WERI-Rb-1 (cell line): Measurements from ENCODE around the gene ORC4.

Source experiments
- DNase-seq: peaks from one replicate; pipeline ENCODE4 v3.0.0-alpha.2; 2020
- H3K27ac ChIP-seq: fragments of 250-450 bp; sonication (Bioruptor Pico); 2 replicates; pipeline ENCODE4 v1.5.1; 2020; ENCODE audit warnings: mild to moderate bottlenecking, moderate library complexity
- H3K27me3 ChIP-seq: fragments of 250-450 bp; sonication (Bioruptor Pico); 2 replicates; pipeline ENCODE4 v1.5.1; 2021; ENCODE audit warnings: mild to moderate bottlenecking, low read depth, moderate library complexity; ENCODE audit not compliant: insufficient read depth, severe bottlenecking
- H3K36me3 ChIP-seq: fragments of 250-450 bp; sonication (Bioruptor Pico); 2 replicates; pipeline ENCODE4 v1.5.1; 2020; ENCODE audit warnings: mild to moderate bottlenecking, moderate library complexity
- H3K4me3 ChIP-seq: 2 replicates; pipeline ENCODE4 v1.5.1; 2011; ENCODE audit warnings: low read depth, mild to moderate bottlenecking, control low read depth, low read length
- H3K9me3 ChIP-seq: fragments of 250-450 bp; sonication (Bioruptor Pico); 2 replicates; pipeline ENCODE4 v1.5.1; 2021; ENCODE audit warnings: mild to moderate bottlenecking, moderate library complexity; ENCODE audit not compliant: severe bottlenecking
- CTCF ChIP-seq: IDR thresholded peaks from 2 replicates; pipeline ENCODE4 v1.5.1; 2011; ENCODE audit warnings: low read depth, mild to moderate bottlenecking, control low read depth, inconsistent platforms, low read length

The ORC4 gene

GRCh38 chr2:148020111-148021058 is at the start of gene ORC4:
Gene ORC4, minus strand, starts transcription at chr2:148020737. Its CDS starts 44,779 bp downstream, at chr2:147975958.
- no peaks in the 10 kb centered on the region for H3K9me3 ChIP-seq
- H3K27me3 ChIP-seq: no peaks in the 10 kb centered on the region
- TF ChIP-seq CTCF: peak; percentile 83
- peak within 1 kb of the TSS; percentile 92 for H3K4me3 ChIP-seq
- H3K27ac ChIP-seq: peak within 1 kb of the TSS; percentile 95
- no peaks in the 10 kb centered on the region for H3K36me3 ChIP-seq
- DNase-seq: peak; percentile 99

- Histone ChIP-seq H3K9me3 (no peaks in the 10 kb centered on the region), H3K27me3 (no peaks in the 10 kb centered on the region), H3K36me3 (no peaks in the 10 kb centered on the region), H3K4me3 (no peak overlapping the region), H3K27ac (no peak overlapping the region)
- no peak for TF ChIP-seq CTCF
- DNase-seq: no peak
Observed at GRCh38 chr2:148067801-148068200, 47.3 kb upstream of the ORC4 start.

GRCh38 chr2:148065936-148066335 is 45.4 kb upstream of the ORC4 start:
- no peaks in the 10 kb centered on the region for H3K27me3 ChIP-seq
- no peaks in the 10 kb centered on the region for H3K36me3 ChIP-seq
- H3K4me3 ChIP-seq: no peak overlapping the region
- no peaks in the 10 kb centered on the region for H3K9me3 ChIP-seq
- no peak for TF ChIP-seq CTCF
- H3K27ac ChIP-seq: no peak overlapping the region
- no peak for DNase-seq

- H3K27ac ChIP-seq: no peak overlapping the region
- no peaks in the 10 kb centered on the region for H3K36me3 ChIP-seq
- no peak for TF ChIP-seq CTCF
- no peak for DNase-seq
- no peak overlapping the region for H3K4me3 ChIP-seq
- H3K27me3 ChIP-seq: no peaks in the 10 kb centered on the region
- no peaks in the 10 kb centered on the region for H3K9me3 ChIP-seq
Observed at GRCh38 chr2:148063633-148064032, 43.1 kb upstream of the ORC4 start.

GRCh38 chr2:148058641-148059040 is 38.1 kb upstream of the ORC4 start:
- no peak overlapping the region for H3K4me3 ChIP-seq
- no peak overlapping the region for H3K27ac ChIP-seq
- no peak for TF ChIP-seq CTCF
- H3K36me3 ChIP-seq: peaks cover 5% of the 10 kb centered on the region; the same call in 1 of the 2 replicates
- no peak for DNase-seq
- no peaks in the 10 kb centered on the region for H3K27me3 ChIP-seq
- no peaks in the 10 kb centered on the region for H3K9me3 ChIP-seq

- TF ChIP-seq CTCF: no peak
- H3K27me3 ChIP-seq: no peaks in the 10 kb centered on the region
- H3K27ac ChIP-seq: no peak overlapping the region
- no peaks in the 10 kb centered on the region for H3K9me3 ChIP-seq
- no peak overlapping the region for H3K4me3 ChIP-seq
- peaks cover 5% of the 10 kb centered on the region; the same call in 1 of the 2 replicates for H3K36me3 ChIP-seq
- DNase-seq: no peak
Observed at GRCh38 chr2:148052687-148053086, 32.1 kb upstream of the ORC4 start.
